HG03108 (cell line): Measurements from ENCODE around the gene PIP5KL1.

Experiments used
- ATAC-seq: cut with Tn5 transposase; IDR thresholded peaks from one replicate; pipeline ENCODE4 v1.9.1; 2021; ENCODE audit warnings: moderate library complexity; ENCODE audit not compliant: unreplicated experiment

Gene PIP5KL1

GRCh38 chr9:127968700-127969383 lies 38.3 kb upstream of the PIP5KL1 start:
- ATAC-seq = no peak

- ATAC-seq = no peak
Measured at GRCh38 chr9:127968042-127968441, 37.5 kb upstream of the PIP5KL1 start.

- ATAC-seq = no peak
Measured at GRCh38 chr9:127967151-127967809, 36.7 kb upstream of the PIP5KL1 start.

GRCh38 chr9:127966416-127967150 lies 36.0 kb upstream of the PIP5KL1 start:
- no peak for ATAC-seq

- no peak for ATAC-seq
Measured at GRCh38 chr9:127965953-127966352, 35.4 kb upstream of the PIP5KL1 start.

- no peak for ATAC-seq
Measured at GRCh38 chr9:127963359-127964064, 32.9 kb upstream of the PIP5KL1 start.

GRCh38 chr9:127963041-127963358 lies 32.4 kb upstream of the PIP5KL1 start:
- no peak for ATAC-seq

GRCh38 chr9:127962278-127962677 lies 31.7 kb upstream of the PIP5KL1 start:
- no peak for ATAC-seq

- no peak for ATAC-seq
Measured at GRCh38 chr9:127961613-127962155, 31.1 kb upstream of the PIP5KL1 start.

GRCh38 chr9:127961155-127961490 lies 30.5 kb upstream of the PIP5KL1 start:
- no peak for ATAC-seq

GRCh38 chr9:127960410-127961154 lies 30.0 kb upstream of the PIP5KL1 start:
- ATAC-seq = no peak

GRCh38 chr9:127959841-127960409 lies 29.3 kb upstream of the PIP5KL1 start:
- no peak for ATAC-seq

- no peak for ATAC-seq
Measured at GRCh38 chr9:127959398-127959797, 28.8 kb upstream of the PIP5KL1 start.

GRCh38 chr9:127958728-127959127 lies 28.2 kb upstream of the PIP5KL1 start:
- no peak for ATAC-seq

- ATAC-seq = peak; percentile 67
Measured at GRCh38 chr9:127955294-127956015, 24.9 kb upstream of the PIP5KL1 start.

GRCh38 chr9:127954831-127955293 lies 24.3 kb upstream of the PIP5KL1 start:
- no peak for ATAC-seq

- no peak for ATAC-seq
Measured at GRCh38 chr9:127953768-127954505, 23.4 kb upstream of the PIP5KL1 start.

GRCh38 chr9:127953154-127953553 lies 22.6 kb upstream of the PIP5KL1 start:
- ATAC-seq = no peak
